Activated naive CD4-positive, alpha-beta T cell treated with anti-CD3 and anti-CD28 coated beads, Interleukin-2, amount 50 U/mL, for 24 hours (primary cell): ENCODE data around the gene RAB4A.

ENCODE experiments used
- H3K27ac Mint-ChIP-seq: one replicate; pipeline ENCODE4 v1.8.0; 2021; ENCODE audit warnings: mild to moderate bottlenecking, mixed read lengths
- H3K27me3 Mint-ChIP-seq: one replicate; pipeline ENCODE4 v1.8.0; 2021; ENCODE audit warnings: mixed read lengths
- H3K36me3 Mint-ChIP-seq: one replicate; pipeline ENCODE4 v1.8.0; 2021; ENCODE audit warnings: mixed read lengths
- H3K4me1 Mint-ChIP-seq: one replicate; pipeline ENCODE4 v1.8.0; 2021; ENCODE audit warnings: mixed read lengths
- H3K4me3 Mint-ChIP-seq: one replicate; pipeline ENCODE4 v1.8.0; 2021; ENCODE audit warnings: mild to moderate bottlenecking, mixed read lengths
- H3K9me3 Mint-ChIP-seq: one replicate; pipeline ENCODE4 v1.8.0; 2021; ENCODE audit warnings: mixed read lengths

The RAB4A gene

DNA sequence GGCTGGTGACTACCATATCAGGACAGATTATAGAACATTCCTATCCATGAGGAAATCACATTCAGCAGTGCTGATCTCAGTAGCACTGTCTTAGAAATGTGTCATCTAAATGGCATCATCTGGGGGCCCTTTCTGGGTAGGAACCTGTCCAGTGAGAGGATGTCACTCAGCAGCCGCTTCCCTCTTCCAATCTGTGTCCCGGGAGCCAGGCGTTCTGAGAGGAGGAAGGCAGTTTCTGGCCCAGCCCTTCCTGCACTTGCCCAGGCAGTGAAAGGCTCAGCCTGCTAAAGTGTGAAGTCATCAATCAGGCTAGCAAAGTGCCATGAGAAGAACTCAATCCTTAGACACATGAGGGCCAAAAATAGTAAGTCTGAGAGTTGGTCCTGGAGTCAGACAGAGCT, 25.6 kb downstream of the RAB4A start:
- no peaks in the 10 kb centered on the region for H3K27me3 Mint-ChIP-seq
- no peak overlapping the region for H3K27ac Mint-ChIP-seq
- peaks cover under 1% of the 10 kb centered on the region for H3K9me3 Mint-ChIP-seq
- H3K4me3 Mint-ChIP-seq = no peak overlapping the region
- peaks cover 17% of the 10 kb centered on the region for H3K36me3 Mint-ChIP-seq
- peaks cover 3% of the 10 kb centered on the region for H3K4me1 Mint-ChIP-seq

DNA sequence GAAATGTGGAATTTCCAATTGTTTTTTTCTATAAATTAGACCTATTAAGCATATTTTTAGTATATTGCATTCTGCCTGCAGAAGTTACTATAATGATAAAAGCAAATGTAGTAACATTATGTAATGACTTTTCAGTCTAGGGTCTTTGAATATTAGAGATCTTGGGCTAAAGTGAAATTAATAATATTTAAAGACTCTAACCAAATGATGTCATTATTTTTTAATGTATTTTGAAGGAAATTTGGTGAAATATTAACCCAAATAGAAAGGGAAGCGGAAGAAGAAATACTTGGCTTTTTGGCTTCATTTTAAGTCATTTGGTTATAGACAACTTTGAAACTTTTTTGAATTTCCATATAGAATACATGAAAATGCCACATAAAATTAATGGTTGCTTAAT, 26.8 kb downstream of the RAB4A start:
- Mint-ChIP-seq H3K4me1 (peaks cover 3% of the 10 kb centered on the region), H3K27ac (no peak overlapping the region), H3K27me3 (no peaks in the 10 kb centered on the region), H3K36me3 (peaks cover 17% of the 10 kb centered on the region), H3K9me3 (no peaks in the 10 kb centered on the region), H3K4me3 (no peak overlapping the region)

GRCh38 chr1:229298420-229298819, 27.5 kb downstream of the RAB4A start:
- H3K36me3 Mint-ChIP-seq = peaks cover 19% of the 10 kb centered on the region
- no peaks in the 10 kb centered on the region for H3K27me3 Mint-ChIP-seq
- peaks cover 5% of the 10 kb centered on the region for H3K4me1 Mint-ChIP-seq
- H3K27ac Mint-ChIP-seq = no peak overlapping the region
- H3K4me3 Mint-ChIP-seq = no peak overlapping the region
- no peaks in the 10 kb centered on the region for H3K9me3 Mint-ChIP-seq

DNA sequence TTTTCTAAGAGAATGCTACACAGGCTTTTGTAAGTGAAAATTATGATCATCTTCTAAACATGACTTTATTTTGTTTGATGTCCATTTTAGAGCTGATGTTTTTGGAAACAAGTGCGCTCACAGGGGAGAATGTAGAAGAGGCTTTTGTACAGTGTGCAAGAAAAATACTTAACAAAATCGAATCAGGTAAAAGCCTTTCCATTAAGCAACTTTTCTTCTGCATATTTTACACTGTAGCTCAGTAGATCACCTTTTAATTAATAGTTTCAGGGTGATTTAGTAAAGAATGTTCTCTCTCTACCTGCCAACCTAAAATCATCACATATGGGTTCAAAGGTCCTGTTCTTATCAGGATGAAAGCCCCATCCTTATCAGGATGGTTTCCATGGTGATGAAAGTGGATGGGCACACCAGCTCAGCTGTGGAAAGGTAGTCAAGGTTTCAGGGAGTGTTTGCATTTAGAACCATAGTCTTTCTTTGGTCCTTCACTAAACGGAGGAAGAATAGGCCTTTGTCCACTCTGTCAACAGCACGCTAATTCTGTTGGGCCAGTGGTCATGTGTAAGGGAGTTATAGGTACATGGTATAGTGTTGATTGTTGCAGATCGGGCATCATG, 28.1 kb downstream of the RAB4A start:
- Mint-ChIP-seq H3K27me3 (no peaks in the 10 kb centered on the region), H3K4me1 (peaks cover 9% of the 10 kb centered on the region), H3K36me3 (peaks cover 19% of the 10 kb centered on the region), H3K4me3 (no peak overlapping the region), H3K27ac (no peak overlapping the region), H3K9me3 (no peaks in the 10 kb centered on the region)

- H3K27me3 Mint-ChIP-seq = no peaks in the 10 kb centered on the region
- no peak overlapping the region for H3K4me3 Mint-ChIP-seq
- H3K27ac Mint-ChIP-seq = no peak overlapping the region
- peaks cover 9% of the 10 kb centered on the region for H3K4me1 Mint-ChIP-seq
- H3K9me3 Mint-ChIP-seq = no peaks in the 10 kb centered on the region
- H3K36me3 Mint-ChIP-seq = peaks cover 19% of the 10 kb centered on the region
These were observed 29.3 kb downstream of the RAB4A start for GRCh38 chr1:229300099-229300757.

GRCh38 chr1:229302740-229303139, 31.8 kb downstream of the RAB4A start:
- H3K27ac Mint-ChIP-seq = no peak overlapping the region

DNA sequence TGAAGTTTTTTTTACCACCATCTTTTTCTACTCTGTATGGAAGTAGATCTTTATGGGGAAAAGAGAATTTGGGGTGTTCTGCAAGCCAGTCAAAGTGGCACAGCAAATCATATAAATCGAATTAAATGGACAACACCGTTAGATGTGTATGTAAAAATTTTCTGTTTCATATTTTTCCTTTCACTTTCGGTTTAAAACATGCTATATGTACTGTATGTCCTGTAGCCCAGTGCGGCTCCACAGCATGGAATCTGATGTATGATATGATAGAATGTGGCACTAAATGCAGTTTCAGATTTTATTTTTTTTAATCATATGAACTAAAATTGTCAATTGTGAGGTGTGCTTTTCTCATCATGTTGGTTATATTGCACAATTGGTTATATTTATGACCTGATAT, 32.9 kb downstream of the RAB4A start:
- peaks cover 18% of the 10 kb centered on the region for H3K36me3 Mint-ChIP-seq
- no peak overlapping the region for H3K27ac Mint-ChIP-seq

More at GRCh38 chr1:229302740-229303139, 31.8 kb downstream of the RAB4A start:
- H3K4me3 Mint-ChIP-seq = no peak overlapping the region
- peaks cover 19% of the 10 kb centered on the region for H3K36me3 Mint-ChIP-seq
- no peaks in the 10 kb centered on the region for H3K9me3 Mint-ChIP-seq
- H3K27me3 Mint-ChIP-seq = no peaks in the 10 kb centered on the region
- peaks cover 9% of the 10 kb centered on the region for H3K4me1 Mint-ChIP-seq

DNA sequence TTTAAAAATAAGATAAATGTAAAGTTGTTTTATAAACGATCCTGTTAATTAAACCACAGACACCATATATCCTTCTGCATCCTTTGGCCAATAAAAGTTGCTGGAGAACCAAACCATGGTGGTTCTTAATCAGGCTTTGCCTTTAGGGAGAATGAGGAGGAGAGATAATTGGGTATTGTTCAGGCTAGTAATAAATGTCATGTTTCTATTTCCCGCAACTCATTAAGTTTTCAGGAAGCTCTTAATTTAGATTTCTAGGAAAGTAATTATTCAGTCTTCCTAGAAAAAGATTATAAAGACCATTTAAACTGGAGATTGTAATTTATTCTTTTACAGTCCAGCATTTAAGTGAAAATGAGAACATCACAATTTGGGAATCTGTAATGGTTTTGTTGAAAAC, 34.5 kb downstream of the RAB4A start:
- Mint-ChIP-seq H3K9me3 (no peaks in the 10 kb centered on the region), H3K4me3 (no peak overlapping the region), H3K36me3 (peaks cover 12% of the 10 kb centered on the region), H3K27me3 (no peaks in the 10 kb centered on the region), H3K27ac (no peak overlapping the region), H3K4me1 (peaks cover 6% of the 10 kb centered on the region)

More for the DNA sequence above, 32.9 kb downstream of the RAB4A start:
- H3K27me3 Mint-ChIP-seq = no peaks in the 10 kb centered on the region
- H3K4me3 Mint-ChIP-seq = no peak overlapping the region
- peaks cover 9% of the 10 kb centered on the region for H3K4me1 Mint-ChIP-seq
- H3K9me3 Mint-ChIP-seq = no peaks in the 10 kb centered on the region

DNA sequence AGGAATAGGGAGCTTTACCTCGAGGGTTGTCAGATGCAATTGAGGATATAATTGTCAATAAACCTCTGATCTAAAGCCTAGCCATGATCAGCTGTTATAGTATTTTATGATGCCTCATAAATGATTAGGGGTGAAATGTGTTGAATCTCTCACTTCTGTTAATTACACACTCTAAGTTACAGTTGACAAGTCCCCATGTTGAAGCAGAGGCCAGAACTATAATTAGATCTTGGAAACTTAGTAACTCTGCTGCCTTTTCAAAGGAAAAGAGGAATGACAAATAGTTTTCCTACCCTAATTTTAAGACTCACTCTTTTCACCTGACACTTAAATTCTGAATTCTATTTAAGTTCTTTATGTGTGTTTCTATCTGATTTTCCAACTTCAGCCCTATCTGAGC, 38.2 kb downstream of the RAB4A start:
- H3K36me3 Mint-ChIP-seq = peaks cover 13% of the 10 kb centered on the region
- H3K9me3 Mint-ChIP-seq = no peaks in the 10 kb centered on the region
- H3K27me3 Mint-ChIP-seq = no peaks in the 10 kb centered on the region
- no peak overlapping the region for H3K27ac Mint-ChIP-seq
- no peak overlapping the region for H3K4me3 Mint-ChIP-seq
- H3K4me1 Mint-ChIP-seq = no peaks in the 10 kb centered on the region

- Mint-ChIP-seq H3K27me3 (no peaks in the 10 kb centered on the region), H3K27ac (no peak overlapping the region), H3K4me3 (no peak overlapping the region), H3K4me1 (no peaks in the 10 kb centered on the region), H3K36me3 (peaks cover 13% of the 10 kb centered on the region), H3K9me3 (no peaks in the 10 kb centered on the region)
These were observed 38.8 kb downstream of the RAB4A start for GRCh38 chr1:229309684-229310083.

DNA sequence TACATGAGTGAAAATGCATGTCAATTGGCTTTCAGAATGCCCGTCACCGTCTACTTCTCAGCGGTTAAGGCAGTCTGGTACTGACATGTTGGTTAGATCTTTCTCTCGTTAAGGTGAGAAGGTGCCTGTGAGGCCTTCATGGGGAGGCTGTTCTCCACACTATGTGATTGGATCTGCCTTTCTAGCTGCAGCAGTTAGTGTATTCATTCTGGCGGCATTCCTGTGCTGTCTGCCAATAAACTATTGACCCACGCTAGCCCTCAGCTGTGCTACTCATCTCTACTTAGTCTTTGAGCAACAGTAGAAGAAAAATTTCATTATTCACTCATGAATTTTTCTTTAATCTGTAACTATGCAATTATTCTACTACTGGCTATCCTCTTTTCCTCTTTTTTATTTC, 39.9 kb downstream of the RAB4A start:
- no peaks in the 10 kb centered on the region for H3K27me3 Mint-ChIP-seq
- no peaks in the 10 kb centered on the region for H3K9me3 Mint-ChIP-seq
- peaks cover 13% of the 10 kb centered on the region for H3K36me3 Mint-ChIP-seq
- no peak overlapping the region for H3K4me3 Mint-ChIP-seq
- no peaks in the 10 kb centered on the region for H3K4me1 Mint-ChIP-seq
- no peak overlapping the region for H3K27ac Mint-ChIP-seq

GRCh38 chr1:229316166-229316565, 45.3 kb downstream of the RAB4A start:
- Mint-ChIP-seq H3K4me1 (no peaks in the 10 kb centered on the region), H3K9me3 (no peaks in the 10 kb centered on the region), H3K27ac (no peak overlapping the region), H3K4me3 (no peak overlapping the region), H3K27me3 (no peaks in the 10 kb centered on the region), H3K36me3 (peaks cover 8% of the 10 kb centered on the region)

DNA sequence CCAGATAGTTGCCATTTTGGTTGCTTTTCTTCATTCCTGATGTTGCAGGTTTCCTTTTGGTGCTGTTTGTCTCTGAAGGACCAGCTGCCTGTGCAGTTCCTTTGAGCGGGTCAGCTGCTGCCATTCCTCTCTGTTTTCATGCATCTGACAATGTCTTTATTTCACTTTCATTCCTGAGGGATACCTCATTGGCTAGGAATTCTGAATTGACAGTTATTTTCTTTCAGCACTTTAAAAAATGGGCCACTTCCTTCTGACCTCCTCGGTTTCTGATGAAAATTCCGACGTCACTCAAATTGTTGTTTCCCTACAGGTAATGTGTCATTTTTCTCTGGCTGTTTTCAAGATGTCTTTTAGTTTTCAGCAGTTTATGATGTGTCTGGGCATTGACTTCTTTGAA, 47.1 kb downstream of the RAB4A start:
- peaks cover 8% of the 10 kb centered on the region for H3K36me3 Mint-ChIP-seq
- no peak overlapping the region for H3K27ac Mint-ChIP-seq
- no peaks in the 10 kb centered on the region for H3K4me1 Mint-ChIP-seq
- no peak overlapping the region for H3K4me3 Mint-ChIP-seq
- no peaks in the 10 kb centered on the region for H3K27me3 Mint-ChIP-seq
- H3K9me3 Mint-ChIP-seq = no peaks in the 10 kb centered on the region

DNA sequence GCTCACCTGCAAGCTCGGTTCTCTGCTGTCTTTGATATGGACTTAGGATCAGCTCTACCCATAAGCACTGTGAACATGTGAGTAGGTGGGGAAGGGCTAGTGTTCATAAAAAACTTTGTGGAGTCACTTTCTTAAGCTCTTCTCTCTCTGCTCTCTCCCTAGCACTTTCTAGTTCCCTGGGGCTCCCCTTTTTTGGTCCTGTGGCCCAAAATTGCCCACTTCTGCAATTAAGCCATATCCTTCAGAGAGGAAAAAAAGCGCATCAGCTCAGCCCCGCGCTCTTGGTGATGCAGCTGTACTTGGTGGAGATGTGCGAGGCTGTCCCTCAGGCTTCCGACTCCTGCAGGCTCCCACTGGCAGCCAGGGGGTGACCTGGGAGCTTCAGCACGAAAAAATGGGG, 48.6 kb downstream of the RAB4A start:
- Mint-ChIP-seq H3K27me3 (no peaks in the 10 kb centered on the region), H3K27ac (no peak overlapping the region), H3K4me1 (no peaks in the 10 kb centered on the region), H3K36me3 (peaks cover 12% of the 10 kb centered on the region), H3K9me3 (no peaks in the 10 kb centered on the region), H3K4me3 (no peak overlapping the region)

- Mint-ChIP-seq H3K36me3 (peaks cover 21% of the 10 kb centered on the region), H3K4me1 (peaks cover 16% of the 10 kb centered on the region), H3K27me3 (no peaks in the 10 kb centered on the region), H3K9me3 (no peaks in the 10 kb centered on the region), H3K4me3 (no peak overlapping the region), H3K27ac (no peak overlapping the region)
These were observed 52.3 kb downstream of the RAB4A start for GRCh38 chr1:229323201-229323600.

GRCh38 chr1:229323885-229324553, 53.1 kb downstream of the RAB4A start:
- peaks cover 16% of the 10 kb centered on the region for H3K4me1 Mint-ChIP-seq
- H3K36me3 Mint-ChIP-seq = peaks cover 21% of the 10 kb centered on the region
- no peak overlapping the region for H3K4me3 Mint-ChIP-seq
- no peak overlapping the region for H3K27ac Mint-ChIP-seq
- H3K27me3 Mint-ChIP-seq = no peaks in the 10 kb centered on the region
- no peaks in the 10 kb centered on the region for H3K9me3 Mint-ChIP-seq
